HG03095 (cell line): ENCODE measurements around the gene LIPT2.

Experiments used
- ATAC-seq: cut with Tn5 transposase; IDR thresholded peaks from one replicate; pipeline ENCODE4 v1.9.1; 2021; ENCODE audit warnings: moderate library complexity; ENCODE audit not compliant: unreplicated experiment

The LIPT2 gene

DNA sequence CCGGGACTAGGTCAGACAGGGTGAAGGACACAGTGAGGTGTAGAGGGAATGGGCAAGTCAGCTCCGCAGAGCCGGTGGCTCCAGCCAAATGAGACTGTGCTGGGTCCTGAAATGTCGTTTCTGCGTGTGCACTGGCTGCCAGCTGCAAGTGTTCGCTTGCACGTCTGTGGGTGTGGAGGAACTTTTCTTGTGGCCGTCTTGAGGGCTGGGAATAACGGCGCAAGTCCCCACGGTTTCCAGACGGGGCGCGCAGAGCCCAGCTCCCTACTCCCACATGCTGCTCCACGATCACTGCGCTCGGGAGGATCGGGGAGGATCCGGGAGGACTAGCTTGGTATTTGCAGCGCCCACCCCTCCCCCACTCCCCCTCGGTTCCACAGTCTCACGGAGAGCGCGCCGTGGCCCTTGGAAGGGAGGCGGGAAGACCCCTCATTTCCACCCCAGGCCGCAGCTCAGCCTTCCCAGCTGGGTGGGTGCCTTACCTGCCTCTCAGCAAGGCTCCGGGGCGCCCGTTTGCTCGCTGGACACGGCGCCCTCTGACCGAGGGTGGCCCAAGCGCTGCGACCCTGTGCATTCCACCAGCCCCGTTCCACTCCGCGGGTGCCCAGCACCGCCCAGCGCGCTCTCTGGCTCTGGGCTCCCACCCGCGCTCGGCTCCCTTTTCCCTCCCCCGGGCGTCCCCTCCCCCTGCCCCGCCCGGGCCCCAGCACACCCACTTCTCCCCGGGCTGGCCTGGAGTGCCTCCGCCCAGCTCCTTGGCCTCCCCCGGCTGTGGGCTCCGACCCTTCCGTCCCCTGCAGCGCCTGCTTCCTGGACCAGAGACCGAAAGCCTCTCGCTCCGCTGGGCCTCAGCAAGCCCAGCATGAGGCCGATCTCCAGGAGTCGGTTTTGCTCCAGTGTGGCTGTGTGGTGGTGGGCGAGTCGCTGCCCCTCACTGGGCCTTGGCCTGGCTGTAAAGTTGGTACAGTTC is 26.3 kb downstream of the LIPT2 start, which contains the start of gene KCNE3:
TSS of gene KCNE3 (minus strand) at position 634 of the 970 bp plus-strand sequence. CDS start 9,986 bp downstream, outside the sequence.
- no peak for ATAC-seq

DNA sequence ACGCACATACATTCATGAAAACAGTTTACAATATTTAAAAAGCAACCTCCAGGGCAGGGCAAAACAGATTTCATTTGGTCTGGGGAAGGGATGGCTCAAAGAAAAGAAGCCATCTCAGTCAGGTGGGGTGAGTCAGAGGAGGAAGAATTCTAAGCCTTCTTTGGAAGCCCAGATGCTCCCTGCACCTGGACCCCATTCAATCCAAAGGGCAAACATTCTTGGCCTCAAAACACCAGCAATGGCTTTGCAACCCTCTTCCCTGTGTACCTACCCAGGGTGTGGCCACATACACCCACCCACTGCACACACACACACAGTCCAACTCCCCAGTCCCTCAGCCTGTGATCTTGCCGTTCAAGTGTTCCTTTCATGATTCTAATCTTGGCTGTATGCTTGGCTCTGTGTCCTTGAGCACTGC is 28.2 kb downstream of the LIPT2 start:
- ATAC-seq: no peak

DNA sequence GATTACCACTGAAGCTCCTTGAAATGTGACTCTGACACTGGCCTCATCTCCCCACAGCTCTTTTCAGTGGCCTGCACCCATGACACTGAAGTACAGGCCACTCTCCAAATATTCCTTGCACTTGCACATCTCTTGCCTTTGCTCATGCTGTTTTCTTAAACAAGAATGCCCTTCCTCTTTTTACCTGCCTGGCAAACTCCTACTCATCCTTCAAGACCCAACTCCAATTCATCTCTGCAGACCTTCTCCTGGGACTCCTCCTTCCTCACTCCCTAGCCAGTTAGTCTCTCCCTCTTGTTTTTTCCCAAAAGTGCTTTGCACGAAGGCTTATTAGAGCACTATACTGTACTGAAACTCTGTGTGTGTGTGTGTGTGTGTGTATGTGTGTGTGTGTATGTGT is 28.8 kb downstream of the LIPT2 start:
- no peak for ATAC-seq

DNA sequence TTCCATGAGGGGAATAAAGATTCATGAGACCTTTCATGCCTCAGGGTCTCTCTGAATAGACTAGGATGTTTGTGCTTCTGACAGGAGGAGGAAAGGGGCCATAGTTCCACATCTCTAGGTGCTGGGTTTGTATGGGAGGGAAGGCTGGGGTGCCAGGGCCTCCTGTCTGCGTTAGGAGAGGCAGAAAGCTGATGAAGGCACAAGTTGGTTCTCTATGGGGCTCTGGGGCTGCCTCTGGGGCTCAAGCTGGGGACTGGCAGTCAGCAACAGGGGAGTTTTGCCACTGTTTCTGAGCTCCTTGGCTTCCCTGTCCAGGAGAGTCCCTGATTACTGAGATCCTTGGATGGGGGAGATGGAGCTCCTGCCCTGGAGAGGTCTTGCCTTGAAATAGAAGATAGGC is 30.3 kb downstream of the LIPT2 start:
- no peak for ATAC-seq

DNA sequence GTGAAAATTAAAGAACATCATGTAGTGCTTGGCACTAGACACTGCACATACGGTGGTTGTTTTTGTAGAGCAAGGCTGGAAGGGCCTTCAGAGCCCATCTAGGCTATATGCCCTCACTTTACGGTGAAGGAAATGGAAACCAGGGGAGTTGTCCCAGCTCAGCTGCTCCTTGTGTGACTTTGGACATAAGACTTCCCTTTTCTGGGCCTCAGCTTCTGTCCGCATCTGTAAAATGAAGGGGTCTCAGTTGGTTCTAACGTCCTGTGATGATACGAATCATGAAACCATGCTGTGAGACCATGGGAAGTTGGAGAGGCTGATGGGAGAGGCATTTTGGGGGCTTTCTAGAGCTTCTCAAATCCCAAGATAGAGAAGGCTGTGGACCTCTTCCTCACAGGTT is 30.9 kb downstream of the LIPT2 start:
- no peak for ATAC-seq

DNA sequence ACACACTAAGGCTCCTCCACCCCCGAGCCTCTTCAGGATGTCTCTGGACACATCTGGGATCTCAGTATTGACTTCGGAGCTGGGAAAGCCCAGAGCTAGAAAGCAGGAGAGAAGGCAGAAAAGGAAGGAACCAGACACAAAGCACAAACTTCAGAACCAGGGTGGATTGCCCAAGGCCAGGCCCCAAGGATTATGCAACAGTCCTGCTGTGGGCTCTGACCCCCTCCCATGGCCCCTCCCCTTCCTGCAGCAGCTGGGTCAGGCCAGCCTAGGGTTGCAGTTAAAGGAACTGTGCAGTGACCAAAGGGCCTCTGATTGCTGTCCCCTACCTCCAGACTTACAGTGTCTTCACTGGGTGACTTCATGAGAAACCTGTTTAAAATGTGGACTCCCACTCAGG is 31.5 kb downstream of the LIPT2 start:
- no peak for ATAC-seq

DNA sequence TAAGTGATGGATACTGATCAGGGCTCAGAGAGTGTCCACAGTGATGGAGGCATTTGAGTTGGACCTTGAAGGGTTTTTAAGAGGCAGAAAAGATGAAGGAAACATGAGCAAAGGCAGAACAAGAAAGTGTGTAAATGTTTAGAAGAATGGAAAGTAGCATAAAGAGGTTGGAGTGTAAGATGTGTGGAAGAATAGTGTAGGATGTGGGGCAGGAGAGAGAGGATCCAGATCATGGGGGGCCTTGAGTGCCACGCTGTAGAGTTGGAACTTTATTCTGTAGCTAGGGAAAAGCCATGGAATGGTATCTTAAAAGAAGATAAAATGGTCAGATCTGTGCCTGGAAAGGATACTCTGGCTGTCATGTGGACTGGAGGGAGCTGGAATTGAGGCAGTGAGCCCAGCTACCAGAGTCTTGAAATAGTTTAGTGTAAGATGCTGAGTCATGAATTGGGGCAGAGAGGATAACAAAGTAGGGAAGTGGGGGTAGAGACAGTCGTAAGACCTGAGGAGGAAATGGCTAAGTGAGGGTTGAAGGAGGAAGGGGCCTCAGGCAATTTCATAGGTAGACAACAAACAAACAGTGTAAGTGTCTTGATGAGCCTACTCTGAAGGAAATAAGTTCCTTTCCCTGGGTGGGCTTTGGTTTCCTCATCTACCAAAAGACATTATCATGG is 32.9 kb downstream of the LIPT2 start:
- ATAC-seq: no peak

DNA sequence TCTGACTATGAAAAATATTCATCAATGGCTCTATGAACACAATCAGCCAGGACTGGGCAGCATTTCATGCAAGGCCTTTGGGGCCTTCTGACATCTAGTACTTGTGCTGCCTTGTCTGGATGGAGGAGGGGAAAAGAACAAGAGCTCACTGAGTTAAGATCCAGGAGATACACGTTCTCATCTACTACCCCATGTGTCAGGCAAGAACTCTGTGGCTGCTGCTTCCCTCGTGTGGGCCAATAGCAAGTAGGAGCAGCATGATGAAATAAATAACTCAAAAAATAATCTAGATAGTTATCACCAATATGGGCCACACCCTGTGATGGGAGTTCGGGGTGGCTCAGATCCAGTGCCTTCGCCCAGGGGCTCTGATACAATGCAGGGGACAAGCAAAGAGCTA is 33.5 kb downstream of the LIPT2 start:
- ATAC-seq: no peak

DNA sequence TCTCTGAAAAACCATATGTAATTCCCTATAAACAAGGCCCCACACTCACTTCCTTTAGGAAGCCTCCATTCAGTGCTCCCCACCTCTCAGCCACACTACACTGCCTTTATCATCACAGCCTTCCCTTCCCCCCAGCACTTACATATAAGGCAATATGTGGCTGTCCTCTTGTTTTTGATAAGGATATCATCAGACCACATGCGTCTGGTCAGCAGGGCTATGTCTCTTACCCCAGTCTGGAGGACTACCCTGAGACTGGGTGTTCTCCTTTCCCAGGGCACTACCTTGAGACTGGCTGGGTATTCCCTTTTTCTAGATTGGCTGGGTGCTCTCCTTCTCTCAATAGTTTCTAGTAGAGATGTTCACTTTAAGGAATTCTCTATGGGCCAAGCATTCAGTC is 33.9 kb downstream of the LIPT2 start:
- no peak for ATAC-seq

DNA sequence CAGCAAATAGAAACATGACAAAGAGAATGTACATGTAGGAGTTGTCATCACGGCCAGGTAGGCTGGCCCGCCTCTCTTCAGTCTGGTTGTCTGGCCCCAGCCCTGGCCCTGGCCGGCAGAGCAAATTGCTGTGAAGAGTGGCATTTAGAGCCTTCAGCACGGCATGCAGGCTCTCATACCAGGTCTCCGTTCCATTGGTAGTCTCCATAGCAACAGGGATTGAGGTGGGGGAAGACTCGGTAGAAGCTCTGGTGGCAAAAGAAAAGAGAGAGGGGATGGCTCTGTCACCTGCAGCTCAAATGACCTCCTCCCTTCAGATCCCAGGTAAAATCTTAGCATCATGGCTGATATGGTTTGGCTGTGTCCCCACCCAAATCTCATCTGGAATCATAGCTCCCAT is 36.2 kb downstream of the LIPT2 start:
- ATAC-seq: no peak

DNA sequence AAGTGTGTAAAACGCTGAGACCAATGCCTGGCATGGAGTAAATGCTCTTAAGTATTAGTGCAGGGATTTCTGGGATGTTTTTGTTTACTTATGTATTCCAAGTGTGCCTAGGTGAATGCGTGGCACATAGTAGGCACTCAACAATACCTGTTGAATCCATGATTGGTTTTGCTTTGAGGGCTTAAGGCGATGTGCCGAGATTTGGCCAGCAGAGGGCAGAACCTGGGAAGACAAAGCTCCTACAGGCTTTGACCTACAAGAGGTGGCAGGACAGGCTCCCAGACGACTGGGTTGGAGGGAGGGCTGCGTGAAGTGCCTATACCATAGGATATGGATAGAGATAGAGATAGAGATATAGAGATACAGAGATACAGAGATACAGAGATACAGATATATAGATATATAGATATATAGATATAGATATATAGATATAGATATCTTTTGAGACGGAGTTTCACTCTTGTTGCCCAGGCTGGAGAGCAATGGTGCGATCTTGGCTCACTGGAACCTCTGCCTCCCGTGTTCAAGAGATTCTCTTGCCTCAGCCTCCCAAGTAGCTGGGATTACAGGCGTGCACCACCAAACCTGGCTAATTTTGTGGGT is 40.0 kb downstream of the LIPT2 start:
- ATAC-seq: no peak

DNA sequence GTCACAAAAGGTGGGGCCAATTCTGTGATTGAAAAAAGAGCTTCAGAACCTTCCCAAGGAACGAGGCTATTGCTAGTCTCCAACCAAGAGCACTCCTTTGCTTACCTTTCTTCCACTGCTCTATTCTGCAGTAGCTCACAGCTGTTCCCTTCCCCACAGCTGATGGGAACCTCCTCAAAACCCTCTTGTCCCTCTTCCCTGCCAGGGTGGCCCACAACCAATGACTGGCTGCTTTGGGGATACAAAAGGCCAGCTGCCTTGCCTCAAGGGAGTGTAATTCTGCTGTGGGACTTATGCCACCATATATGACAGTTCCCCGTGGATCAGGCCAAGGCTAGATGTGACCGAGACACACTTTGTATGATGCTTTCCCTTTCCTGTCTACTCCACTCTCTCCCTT is 41.2 kb downstream of the LIPT2 start:
- ATAC-seq: no peak

DNA sequence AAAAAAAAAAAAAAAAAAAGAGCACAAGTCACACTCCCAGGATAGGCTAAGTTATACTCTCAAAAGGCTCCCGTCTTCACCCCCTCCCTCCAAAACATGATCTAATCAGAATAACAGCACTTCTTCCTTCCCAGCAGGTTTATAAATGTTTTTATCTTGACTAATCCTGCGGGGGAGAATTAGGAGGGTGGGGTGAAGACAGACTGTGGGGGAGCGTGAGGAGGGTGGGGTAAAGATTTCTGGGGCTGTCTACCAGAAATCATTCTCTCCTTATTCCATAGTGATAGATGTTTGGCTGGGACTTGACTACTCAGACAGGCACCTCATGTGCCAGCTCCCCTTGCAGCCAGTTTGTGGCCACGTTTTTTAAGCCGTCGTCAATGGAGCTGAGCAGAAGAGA is 43.2 kb downstream of the LIPT2 start:
- ATAC-seq: no peak

DNA sequence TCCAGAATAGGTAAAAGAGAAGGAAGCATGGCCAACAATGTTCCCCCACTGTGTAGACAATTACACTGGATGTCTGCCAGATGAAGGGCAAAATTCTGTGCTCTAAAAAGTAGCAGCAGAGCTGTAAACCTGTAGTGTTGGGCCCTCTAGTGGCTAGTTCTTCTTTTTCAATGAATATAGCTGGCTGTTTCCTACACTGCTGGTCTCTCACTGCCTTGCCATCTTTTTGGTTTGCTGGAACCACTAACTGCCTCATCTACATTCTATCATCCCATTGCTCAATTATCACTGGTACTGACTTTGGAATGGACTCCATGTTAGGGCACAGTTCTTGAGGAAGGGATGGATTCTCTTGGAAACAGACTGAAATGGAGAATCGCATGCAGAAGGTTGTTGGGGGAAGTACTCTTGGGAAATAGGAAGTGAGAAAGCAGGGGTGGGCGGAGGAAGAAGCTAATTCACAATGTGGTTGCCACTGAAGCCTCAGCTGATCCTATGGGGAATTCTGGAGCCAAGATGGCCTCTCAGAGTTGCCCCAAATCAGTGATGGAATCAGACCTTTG is 44.1 kb downstream of the LIPT2 start:
- no peak for ATAC-seq

DNA sequence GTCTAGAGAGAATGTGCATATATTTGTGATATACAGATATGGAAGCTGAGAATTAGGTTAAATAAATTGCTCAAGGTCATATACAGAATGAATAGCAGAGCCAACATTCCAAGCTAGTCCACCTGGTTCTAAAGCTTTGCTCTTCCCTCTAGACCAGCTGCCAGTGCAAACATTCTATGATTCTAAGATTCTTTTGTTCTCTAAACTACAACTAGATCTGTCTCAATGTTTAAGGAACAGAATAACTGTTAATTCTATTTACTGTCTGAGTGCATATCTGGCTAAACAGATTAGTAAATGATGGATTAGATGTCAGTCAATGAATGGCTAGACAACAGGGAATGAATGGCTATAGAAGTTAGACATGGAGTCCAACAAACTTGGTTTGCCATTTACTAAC is 45.8 kb downstream of the LIPT2 start:
- ATAC-seq: no peak

DNA sequence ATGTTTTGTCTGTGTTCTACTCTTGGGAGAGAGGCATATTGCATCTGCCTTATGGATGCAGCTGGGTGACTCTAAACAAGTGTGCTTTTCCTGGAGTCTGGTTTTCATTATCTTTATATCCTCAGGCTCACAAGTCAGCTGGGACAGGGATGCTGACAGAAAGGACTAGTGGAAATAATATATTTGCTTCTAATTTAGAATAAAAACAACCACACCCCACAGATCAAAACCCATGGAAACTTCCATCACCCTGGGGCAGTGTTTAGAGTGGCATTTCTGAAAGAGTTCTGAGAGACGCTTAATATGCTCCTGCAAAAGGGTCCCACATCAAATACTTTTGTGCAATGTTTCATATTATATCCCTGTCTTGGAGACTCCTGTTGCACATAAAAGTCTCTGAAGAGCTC is 47.0 kb downstream of the LIPT2 start:
- no peak for ATAC-seq

DNA sequence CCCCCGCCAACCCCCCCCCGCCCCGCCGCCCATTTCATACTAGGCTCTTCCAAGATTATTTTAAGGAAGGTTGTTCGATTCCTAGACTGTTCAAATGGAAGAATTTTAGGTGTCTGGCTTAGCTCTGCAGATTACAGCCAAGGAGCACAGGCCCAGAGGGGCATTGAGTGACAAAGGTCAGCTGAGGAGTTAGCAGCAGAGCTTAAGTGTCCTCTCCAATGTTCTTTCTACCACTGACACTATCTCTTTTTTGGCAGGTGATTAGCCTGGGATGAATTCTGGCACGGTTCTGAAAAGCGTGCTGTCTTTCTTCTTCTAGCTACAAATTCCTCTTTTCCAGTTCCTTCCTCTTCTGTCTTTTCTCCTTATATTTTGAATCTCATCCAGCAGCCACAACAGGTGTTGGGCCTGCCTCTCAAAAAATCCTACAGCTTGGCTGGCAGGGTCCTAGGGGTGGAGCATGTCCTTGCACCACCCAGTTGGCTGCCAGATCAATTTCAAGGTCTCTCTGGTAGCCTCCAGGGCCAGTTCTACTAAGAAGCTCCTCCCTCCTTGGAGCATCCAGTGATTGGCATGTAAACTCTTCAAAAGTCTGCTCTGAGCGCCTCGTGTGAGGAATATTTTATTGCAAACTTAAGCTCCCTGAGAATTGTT is 49.2 kb downstream of the LIPT2 start:
- no peak for ATAC-seq

DNA sequence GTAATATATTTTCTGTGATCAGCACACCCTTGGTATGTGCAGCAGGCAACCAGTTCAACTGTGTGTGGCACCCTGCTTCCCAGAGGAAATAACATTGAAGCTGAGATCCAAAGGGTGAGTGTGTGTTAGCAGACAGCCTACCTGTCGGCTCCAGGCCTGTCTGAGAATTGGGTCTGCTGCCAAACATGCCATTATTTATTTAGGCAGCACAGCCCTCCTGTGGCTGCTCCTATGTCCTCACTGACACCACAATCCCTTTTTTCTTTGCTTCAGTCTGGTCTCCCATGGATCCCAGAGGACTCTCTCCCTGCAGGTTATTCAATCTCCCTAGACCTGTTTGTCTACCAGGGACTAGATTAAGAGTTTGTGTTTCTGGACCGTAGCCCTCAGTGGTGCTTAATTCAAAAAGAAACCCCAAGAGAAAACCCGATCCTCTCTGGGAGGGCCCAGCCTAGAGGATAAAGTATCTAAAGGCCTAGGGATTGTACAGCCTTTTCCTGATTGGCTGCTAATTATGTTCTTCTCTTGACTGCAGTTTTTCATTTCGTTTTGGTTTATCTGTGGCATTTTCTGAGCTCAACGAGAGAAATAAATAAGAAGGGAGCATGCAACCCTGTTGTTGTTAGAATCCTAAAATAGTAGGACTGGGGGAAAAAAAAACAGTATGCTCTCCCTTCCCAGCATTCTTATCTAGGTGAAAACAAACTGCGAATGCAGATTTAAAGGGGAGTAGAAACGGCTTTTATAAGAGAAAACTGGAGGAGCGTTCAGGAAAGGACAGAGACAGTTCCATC is 50.3 kb downstream of the LIPT2 start:
- ATAC-seq: no peak

DNA sequence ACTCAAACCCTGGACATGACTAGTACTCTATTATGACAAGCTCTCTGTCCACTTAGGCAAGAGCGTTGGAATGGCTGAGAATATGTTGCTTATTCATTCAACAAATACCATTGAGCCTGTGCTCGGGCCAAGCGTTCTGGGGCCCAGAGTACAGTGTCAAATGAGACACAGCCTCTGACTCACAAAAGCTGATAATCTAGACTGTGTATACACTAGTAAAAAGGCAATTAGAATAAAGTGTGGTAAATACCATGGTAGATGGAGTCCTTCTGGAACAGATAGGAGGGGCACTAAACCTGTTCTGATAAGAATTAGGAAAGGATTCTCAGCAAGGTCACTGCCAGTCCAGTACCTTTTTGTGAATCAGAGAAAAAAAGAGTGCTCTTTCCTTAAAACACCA is 50.9 kb downstream of the LIPT2 start:
- no peak for ATAC-seq
